Measurements from ENCODE around the gene PMAIP1. TPM values are rescaled to one million over a fixed set of nuclear protein-coding genes. Genes with fewer than 3 reads are reported as not detected.

Gene PMAIP1
- polyA plus RNA-seq, 1 experiment, result 6.8 TPM

DNA sequence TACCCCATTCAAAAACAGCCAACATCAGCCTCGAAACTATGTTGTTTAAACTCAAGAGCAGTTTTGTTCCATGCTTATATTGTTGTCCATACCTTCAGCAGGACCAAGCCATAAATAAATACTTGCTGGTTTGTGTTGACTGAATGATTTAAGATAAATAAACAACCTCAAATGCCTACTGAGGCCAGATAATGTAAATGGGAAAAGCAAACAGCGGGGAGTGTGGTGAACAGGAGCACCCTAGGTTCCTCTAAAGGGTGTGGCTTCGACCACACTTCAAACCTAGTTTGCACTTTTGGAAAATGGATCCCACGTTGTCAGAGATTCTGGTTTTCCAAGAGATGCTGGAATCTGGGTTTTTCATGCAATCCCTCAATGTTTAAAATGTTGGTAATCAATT lies 1.7 kb upstream of the PMAIP1 start:
- Histone ChIP-seq H3K4me3 (ENCODE audit: low read depth, low read length) (no peak overlapping the region), H3K36me3 (ENCODE audit: control insufficient read depth, insufficient read depth, low read length) (no peaks in the 10 kb centered on the region), H3K27me3 (ENCODE audit: control insufficient read depth, insufficient read depth, low read length) (no peaks in the 10 kb centered on the region)
- DNase-seq (ENCODE audit: low read depth), result no peak
- ChIA-PET POLR2A (no interaction called here), CTCF (interaction anchor here (0.6 to 1.0 kb wide), 2 partner anchors 16 to 57 kb away, joined by 3 to 11 read pairs; no protein-coding TSS in a partner anchor)
- TF ChIP-seq, protein P1, sequence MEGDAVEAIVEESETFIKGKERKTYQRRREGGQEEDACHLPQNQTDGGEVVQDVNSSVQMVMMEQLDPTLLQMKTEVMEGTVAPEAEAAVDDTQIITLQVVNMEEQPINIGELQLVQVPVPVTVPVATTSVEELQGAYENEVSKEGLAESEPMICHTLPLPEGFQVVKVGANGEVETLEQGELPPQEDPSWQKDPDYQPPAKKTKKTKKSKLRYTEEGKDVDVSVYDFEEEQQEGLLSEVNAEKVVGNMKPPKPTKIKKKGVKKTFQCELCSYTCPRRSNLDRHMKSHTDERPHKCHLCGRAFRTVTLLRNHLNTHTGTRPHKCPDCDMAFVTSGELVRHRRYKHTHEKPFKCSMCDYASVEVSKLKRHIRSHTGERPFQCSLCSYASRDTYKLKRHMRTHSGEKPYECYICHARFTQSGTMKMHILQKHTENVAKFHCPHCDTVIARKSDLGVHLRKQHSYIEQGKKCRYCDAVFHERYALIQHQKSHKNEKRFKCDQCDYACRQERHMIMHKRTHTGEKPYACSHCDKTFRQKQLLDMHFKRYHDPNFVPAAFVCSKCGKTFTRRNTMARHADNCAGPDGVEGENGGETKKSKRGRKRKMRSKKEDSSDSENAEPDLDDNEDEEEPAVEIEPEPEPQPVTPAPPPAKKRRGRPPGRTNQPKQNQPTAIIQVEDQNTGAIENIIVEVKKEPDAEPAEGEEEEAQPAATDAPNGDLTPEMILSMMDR (IDR thresholded peaks at IDR 0.05; ENCODE audit: insufficient read depth, low read depth, low read length), result no peak

DNA sequence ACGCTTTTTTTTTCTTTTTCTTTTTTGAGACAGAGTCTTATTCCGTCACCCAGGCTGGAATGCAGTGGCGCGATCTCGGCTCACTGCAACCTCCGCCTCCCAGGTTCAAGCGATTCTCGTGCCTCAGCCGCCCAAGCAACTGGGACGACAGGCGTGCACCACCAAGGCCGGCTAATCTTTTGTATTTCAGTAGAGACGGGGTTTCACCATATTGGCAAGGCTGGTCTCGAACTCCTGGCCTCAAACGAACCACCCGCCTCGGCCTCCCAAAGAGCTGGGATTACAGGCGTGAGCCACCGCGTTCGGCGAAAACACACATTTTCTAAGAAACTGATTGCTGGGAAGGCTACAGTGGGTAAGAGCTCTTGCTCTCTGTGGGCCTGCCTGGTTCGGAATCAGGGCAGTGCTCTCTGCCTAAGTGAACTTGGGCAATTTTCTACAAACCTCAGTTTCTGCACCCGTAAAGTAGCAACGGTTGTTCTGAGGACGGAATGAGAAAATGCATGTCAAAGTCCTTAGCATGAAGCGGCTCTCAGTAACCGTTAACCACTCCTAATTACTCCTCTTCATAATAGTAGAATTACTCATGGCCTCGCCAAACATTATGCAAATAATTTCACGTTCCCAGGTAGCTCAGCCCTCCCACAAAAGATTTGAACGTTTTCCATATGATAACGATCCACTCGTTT lies 1.0 kb upstream of the PMAIP1 start:
- DNase-seq (ENCODE audit: low read depth), result no peak

DNA sequence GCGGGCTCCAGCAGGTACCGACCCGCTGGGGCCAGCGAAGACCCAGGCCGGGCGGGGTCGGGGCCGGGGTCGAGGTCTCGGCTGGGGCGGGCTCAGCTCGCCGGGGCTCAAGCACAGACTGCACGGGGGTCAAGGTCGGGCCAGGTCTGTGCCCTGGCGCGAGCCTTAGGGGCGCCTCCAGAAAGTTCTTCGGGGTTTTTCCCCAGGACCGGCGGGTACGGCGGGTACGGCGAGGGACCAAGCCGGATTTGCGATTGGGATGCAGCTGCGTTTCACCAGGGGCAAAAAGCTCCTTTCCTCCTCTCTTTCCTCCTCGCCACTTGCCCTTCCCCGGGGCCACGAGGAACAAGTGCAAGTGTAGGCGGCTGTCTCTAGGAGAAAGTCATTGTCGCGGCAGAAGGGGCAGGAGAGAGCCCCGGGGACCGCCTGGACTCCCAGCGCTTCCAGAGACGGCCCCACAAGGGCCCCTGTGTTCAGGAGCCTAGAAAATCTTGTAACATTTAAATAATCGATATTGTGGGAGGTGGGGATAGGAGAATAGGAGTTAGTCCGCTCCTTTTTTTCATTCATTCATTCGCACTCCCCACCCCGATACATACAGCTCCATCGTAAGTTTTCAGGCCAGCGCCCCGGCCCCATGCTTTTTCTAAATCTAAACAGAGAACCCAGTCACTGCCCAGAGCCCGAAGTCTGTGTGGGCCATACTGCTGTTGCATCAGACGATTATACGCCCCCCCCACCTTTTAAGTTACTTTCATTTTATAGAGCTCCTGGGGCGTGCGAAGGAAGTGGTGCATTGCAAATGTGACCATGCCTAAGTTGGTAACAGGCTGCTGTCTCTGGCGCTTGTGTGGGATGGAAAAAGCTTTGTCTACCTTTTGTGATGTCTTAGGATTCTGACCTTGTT lies 679 bp downstream of the PMAIP1 start:
- Histone ChIP-seq H3K27me3 (ENCODE audit: control insufficient read depth, insufficient read depth, low read length) (no peaks in the 10 kb centered on the region), H3K36me3 (ENCODE audit: control insufficient read depth, insufficient read depth, low read length) (no peaks in the 10 kb centered on the region), H3K4me3 (ENCODE audit: low read depth, low read length) (peak overlapping the region; percentile 71)
- ChIA-PET POLR2A (interaction anchor here (0.6 to 1.0 kb wide), 3 partner anchors 8 to 265 kb away, joined by 3 to 6 read pairs (median 4); no protein-coding TSS in a partner anchor), CTCF (interaction anchor here (0.9 to 1.4 kb wide), 5 partner anchors 10 to 87 kb away, joined by 3 to 5 read pairs (median 3); no protein-coding TSS in a partner anchor)
- TF ChIP-seq, protein P1 (IDR thresholded peaks at IDR 0.05; ENCODE audit: insufficient read depth, low read depth, low read length), result no peak
- no peak for DNase-seq (ENCODE audit: low read depth)

More for the DNA sequence above, 1.0 kb upstream of the PMAIP1 start:
- Histone ChIP-seq H3K27me3 (ENCODE audit: control insufficient read depth, insufficient read depth, low read length) (no peaks in the 10 kb centered on the region), H3K36me3 (ENCODE audit: control insufficient read depth, insufficient read depth, low read length) (no peaks in the 10 kb centered on the region), H3K4me3 (ENCODE audit: low read depth, low read length) (peak overlapping the region; percentile 71)
- TF ChIP-seq, protein P1 (IDR thresholded peaks at IDR 0.05; ENCODE audit: insufficient read depth, low read depth, low read length), result no peak
- ChIA-PET POLR2A (no interaction called here), CTCF (interaction anchor here (0.6 to 1.0 kb wide), 4 partner anchors 16 to 689 kb away, joined by 3 to 11 read pairs (median 4); no protein-coding TSS in a partner anchor)

DNA sequence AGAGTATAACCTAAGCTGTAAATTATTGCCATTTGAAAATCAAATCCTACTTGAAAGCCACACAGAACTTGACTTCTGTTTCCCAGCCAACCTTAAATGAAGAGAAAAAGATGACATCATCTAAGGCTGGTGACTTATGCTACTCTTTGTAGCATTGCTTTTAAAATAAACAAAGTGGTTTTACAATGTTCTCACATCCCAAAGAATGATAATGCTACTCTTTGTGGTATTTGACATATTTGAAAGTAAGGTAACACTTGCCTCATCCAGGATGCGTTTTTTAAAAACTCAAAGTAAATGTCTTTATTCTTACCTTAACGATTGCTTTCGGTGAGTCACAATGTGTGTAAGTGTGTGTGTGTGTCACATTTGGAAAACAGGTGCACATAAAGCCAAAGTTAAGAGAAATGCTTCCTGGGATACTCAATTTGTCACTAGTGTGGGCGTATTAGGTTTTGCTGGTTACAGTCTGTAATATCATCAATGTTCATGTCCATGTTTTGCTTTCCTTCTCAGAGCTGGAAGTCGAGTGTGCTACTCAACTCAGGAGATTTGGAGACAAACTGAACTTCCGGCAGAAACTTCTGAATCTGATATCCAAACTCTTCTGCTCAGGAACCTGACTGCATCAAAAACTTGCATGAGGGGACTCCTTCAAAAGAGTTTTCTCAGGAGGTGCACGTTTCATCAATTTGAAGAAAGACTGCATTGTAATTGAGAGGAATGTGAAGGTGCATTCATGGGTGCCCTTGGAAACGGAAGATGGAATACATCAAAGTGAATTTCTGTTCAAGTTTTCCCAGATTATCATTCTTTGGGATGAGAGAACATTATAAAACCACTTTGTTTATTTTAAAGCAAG lies 2.6 kb downstream of the PMAIP1 start:
- no peak overlapping the region for H3K4me3 ChIP-seq (ENCODE audit: low read depth, low read length)
- ChIA-PET CTCF (no interaction called here), POLR2A (no interaction called here)
- TF ChIP-seq, protein P1 (IDR thresholded peaks at IDR 0.05; ENCODE audit: insufficient read depth, low read depth, low read length), result no peak
- H3K27me3 ChIP-seq (ENCODE audit: control insufficient read depth, insufficient read depth, low read length), result no peaks in the 10 kb centered on the region
- DNase-seq (ENCODE audit: low read depth), result no peak
- no peaks in the 10 kb centered on the region for H3K36me3 ChIP-seq (ENCODE audit: control insufficient read depth, insufficient read depth, low read length)
